ENCODE data around the gene MSRB2. TPM values are rescaled to one million over a fixed set of nuclear protein-coding genes. Genes with fewer than 3 reads are reported as not detected.

The MSRB2 gene
- total and polyA plus RNA-seq, 2 donors (not counting 1 experiment from before 2014, with no cell fraction given): 1.5 to 3.0 TPM

DNA sequence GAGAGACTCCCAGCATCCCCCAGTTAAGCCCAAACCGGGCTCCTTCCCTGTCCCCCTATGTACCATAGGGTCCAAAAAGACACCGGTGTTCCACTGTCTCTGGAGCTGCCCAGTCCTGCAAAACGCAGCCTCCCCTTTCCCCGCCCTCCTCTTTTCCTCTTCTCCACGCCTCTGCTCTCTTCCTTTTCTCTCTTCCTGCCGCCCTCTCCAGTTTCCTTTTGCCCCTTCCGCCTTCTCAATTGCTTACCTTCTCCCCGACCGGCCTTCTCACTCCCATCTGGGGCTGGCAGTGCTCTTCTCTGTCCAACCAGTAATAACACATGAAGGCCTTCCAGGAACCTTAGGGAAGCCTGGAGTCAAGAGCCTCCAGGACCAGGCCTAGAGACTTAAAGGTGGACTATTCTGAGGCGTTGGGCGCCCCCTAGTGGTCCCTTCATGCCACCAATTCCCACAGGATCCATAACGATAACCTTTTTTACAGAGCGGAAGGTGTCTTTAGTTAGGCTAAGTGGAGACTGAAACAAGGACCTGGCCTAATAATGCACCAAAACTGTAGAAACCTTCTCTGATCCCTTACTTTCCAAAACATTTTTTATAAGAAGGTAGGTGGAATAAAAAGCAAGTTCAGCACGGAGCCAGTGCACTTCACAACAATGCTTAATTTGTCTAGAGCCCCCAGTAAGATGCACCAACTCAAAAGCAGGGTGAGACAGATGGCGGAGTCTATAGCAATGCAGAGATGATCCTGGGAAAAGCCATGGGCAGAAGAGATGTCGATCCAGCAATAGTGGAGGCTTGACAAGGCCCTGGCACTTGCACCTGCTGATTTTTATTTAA lies 27.2 kb upstream of the MSRB2 start:
- Histone ChIP-seq H3K4me2 (replicated peaks; ENCODE audit: low read depth, low read length, poor library complexity, severe bottlenecking) (no peak overlapping the region), H3K27ac (ENCODE audit: low read length in 2 of 2) (no peak overlapping the region), H3K9me3 (ENCODE audit: control extremely low read depth in 1 of 3, control insufficient read depth in 2 of 3, insufficient read depth in 1 of 3, low read length in 2 of 3) (no peaks in the 10 kb centered on the region), H3K79me2 (ENCODE audit: control insufficient read depth, insufficient read depth, low read length) (no peaks in the 10 kb centered on the region), H2AFZ (ENCODE audit: insufficient read depth, low read depth, low read length, poor library complexity, severe bottlenecking) (no peak overlapping the region), H3K4me1 (ENCODE audit: control insufficient read depth in 2 of 2, insufficient read depth in 2 of 2, low read length in 2 of 2) (no peaks in the 10 kb centered on the region), H3K27me3 (replicated peaks in 1 of 4; ENCODE audit: control extremely low read depth in 1 of 4, control insufficient read depth in 3 of 4, insufficient read depth in 4 of 4, low read length in 3 of 4) (peaks cover 0 to 4% (median 0%) of the 10 kb centered on the region in 4 experiments), H3K9ac (ENCODE audit: low read length) (no peak overlapping the region), H3K36me3 (replicated peaks in 1 of 2; ENCODE audit: control extremely low read depth in 1 of 2, control insufficient read depth in 1 of 2, extremely low read depth in 1 of 2, insufficient read depth in 2 of 2, low read length in 1 of 2) (no peaks in the 10 kb centered on the region), H4K20me1 (ENCODE audit: control insufficient read depth, insufficient read depth, low read length, poor library complexity, severe bottlenecking) (no peaks in the 10 kb centered on the region), H3K4me3 (ENCODE audit: control extremely low read depth in 1 of 5, extremely low read depth in 1 of 5, insufficient read depth in 1 of 5, low read depth in 2 of 5, low read length in 4 of 5) (no peak overlapping the region)
- ATAC-seq (ENCODE audit: low read depth) (peak; percentile 33), DNase-seq (peak; percentile 70)
- Mint-ChIP-seq H3K4me3 (no peak overlapping the region), H3K27ac (no peak overlapping the region), H3K4me1 (no peaks in the 10 kb centered on the region), H3K27me3 (peaks cover 20% of the 10 kb centered on the region), H3K9me3 (ENCODE audit: insufficient read depth) (no peaks in the 10 kb centered on the region)
- POLR2A ChIA-PET: no interaction called here
- WGBS (ENCODE audit: insufficient coverage): 74% methylated on average over 11 of the region's 16 CpGs
- CTCF ChIA-PET: interaction anchor here (1.0 to 2.2 kb wide), 3 partner anchors 22 to 1077 kb away, joined by 3 to 8 read pairs (median 7); no protein-coding TSS in a partner anchor
- intact Hi-C loops (cut with micrococcal nuclease): loop anchor here (1.0 to 2.0 kb wide), 4 partner anchors 518 to 1571 kb away; no protein-coding TSS in a partner anchor
- TF ChIP-seq EZH2 (IDR thresholded peaks at IDR 0.05; ENCODE audit: borderline replicate concordance, insufficient read depth, low read depth, low read length, poor library complexity, severe bottlenecking): no peak
- TF ChIP-seq, protein P1, sequence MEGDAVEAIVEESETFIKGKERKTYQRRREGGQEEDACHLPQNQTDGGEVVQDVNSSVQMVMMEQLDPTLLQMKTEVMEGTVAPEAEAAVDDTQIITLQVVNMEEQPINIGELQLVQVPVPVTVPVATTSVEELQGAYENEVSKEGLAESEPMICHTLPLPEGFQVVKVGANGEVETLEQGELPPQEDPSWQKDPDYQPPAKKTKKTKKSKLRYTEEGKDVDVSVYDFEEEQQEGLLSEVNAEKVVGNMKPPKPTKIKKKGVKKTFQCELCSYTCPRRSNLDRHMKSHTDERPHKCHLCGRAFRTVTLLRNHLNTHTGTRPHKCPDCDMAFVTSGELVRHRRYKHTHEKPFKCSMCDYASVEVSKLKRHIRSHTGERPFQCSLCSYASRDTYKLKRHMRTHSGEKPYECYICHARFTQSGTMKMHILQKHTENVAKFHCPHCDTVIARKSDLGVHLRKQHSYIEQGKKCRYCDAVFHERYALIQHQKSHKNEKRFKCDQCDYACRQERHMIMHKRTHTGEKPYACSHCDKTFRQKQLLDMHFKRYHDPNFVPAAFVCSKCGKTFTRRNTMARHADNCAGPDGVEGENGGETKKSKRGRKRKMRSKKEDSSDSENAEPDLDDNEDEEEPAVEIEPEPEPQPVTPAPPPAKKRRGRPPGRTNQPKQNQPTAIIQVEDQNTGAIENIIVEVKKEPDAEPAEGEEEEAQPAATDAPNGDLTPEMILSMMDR (IDR thresholded peaks at IDR 0.05): peak; percentile 87
